ENCODE results near the gene LUZP1.

DNA sequence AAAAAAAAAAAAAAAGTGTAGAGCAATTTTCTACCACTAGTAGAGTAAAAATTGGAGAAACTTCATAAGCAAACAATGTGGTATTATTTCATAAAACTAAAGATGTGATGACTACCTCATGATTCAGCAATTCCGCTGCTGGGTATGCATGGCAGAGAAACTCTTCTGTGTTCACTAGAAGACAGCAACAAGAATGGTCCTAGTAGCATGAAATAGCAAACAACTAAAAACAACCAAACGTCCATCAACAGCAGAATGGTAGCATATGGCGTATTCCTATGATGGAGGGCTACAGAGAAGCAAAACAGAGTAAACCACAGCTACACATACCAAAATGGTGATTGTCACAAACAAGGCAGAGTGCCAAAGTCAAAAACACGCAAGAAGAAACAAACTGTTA lies 29.7 kb upstream of the LUZP1 start:
- no peak for TF ChIP-seq EGR1 (IDR thresholded peaks at IDR 0.05)
- TF ChIP-seq, protein P1, sequence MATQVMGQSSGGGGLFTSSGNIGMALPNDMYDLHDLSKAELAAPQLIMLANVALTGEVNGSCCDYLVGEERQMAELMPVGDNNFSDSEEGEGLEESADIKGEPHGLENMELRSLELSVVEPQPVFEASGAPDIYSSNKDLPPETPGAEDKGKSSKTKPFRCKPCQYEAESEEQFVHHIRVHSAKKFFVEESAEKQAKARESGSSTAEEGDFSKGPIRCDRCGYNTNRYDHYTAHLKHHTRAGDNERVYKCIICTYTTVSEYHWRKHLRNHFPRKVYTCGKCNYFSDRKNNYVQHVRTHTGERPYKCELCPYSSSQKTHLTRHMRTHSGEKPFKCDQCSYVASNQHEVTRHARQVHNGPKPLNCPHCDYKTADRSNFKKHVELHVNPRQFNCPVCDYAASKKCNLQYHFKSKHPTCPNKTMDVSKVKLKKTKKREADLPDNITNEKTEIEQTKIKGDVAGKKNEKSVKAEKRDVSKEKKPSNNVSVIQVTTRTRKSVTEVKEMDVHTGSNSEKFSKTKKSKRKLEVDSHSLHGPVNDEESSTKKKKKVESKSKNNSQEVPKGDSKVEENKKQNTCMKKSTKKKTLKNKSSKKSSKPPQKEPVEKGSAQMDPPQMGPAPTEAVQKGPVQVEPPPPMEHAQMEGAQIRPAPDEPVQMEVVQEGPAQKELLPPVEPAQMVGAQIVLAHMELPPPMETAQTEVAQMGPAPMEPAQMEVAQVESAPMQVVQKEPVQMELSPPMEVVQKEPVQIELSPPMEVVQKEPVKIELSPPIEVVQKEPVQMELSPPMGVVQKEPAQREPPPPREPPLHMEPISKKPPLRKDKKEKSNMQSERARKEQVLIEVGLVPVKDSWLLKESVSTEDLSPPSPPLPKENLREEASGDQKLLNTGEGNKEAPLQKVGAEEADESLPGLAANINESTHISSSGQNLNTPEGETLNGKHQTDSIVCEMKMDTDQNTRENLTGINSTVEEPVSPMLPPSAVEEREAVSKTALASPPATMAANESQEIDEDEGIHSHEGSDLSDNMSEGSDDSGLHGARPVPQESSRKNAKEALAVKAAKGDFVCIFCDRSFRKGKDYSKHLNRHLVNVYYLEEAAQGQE (IDR thresholded peaks at IDR 0.05; ENCODE audit: low read depth), result no peak
- TF ChIP-seq EP300 (IDR thresholded peaks at IDR 0.05; ENCODE audit: borderline replicate concordance), result no peak
- TF ChIP-seq CREB1 (IDR thresholded peaks at IDR 0.05; ENCODE audit: low read depth), result no peak
- TF ChIP-seq RAD21 (IDR thresholded peaks at IDR 0.05; ENCODE audit: low read depth), result no peak
- no peak for TF ChIP-seq YY1 (IDR thresholded peaks at IDR 0.05; ENCODE audit: low read depth)
- TF ChIP-seq NFIC (IDR thresholded peaks at IDR 0.05), result no peak
- no peak for TF ChIP-seq MAX (IDR thresholded peaks at IDR 0.05)
